HEK293 (cell line): ENCODE measurements around the gene CALCOCO1.

Source experiments
- CTCF ChIA-PET: fragments of 350-600 bp; formaldehyde crosslinking; extraction: SDS; loops from one replicate; lab custom pipeline; 2021; ENCODE audit warnings: antibody characterized with exemption; lab: Yijun Ruan, JAX
- POLR2A ChIA-PET: fragments of 300-600 bp; formaldehyde crosslinking; extraction: SDS; loops from one replicate; lab custom pipeline; 2020; ENCODE audit warnings: antibody characterized with exemption, inconsistent platforms; lab: Yijun Ruan, JAX
- H3K27ac ChIP-seq: fragments of 200-500 bp; sonication (Bioruptor generic); 2 replicates; pipeline ENCODE4 v1.5.1; 2014; ENCODE audit warnings: low read depth, low read length, control low read depth, inconsistent platforms; ENCODE audit errors: extremely low read depth
- H3K36me3 ChIP-seq, 2 experiments: fragments of 200-500 bp in 1 of 2; sonication (Bioruptor generic) in 1 of 2; 1 replicate in 1 of 2; 2 replicates in 1 of 2; pipeline ENCODE4 v1.5.1; 2014 to 2017; ENCODE audit warnings: inconsistent platforms in 2 of 2, low read length in 2 of 2; ENCODE audit not compliant: control insufficient read depth in 2 of 2, insufficient read depth in 1 of 2
- H3K4me1 ChIP-seq: fragments of 200-500 bp; sonication (Bioruptor generic); 2 replicates; pipeline ENCODE4 v1.5.1; 2014; ENCODE audit warnings: mild to moderate bottlenecking, low read length, inconsistent platforms; ENCODE audit not compliant: control insufficient read depth, insufficient read depth
- H3K4me3 ChIP-seq: 2 replicates; pipeline ENCODE4 v1.5.1; 2011; ENCODE audit warnings: low read depth, mild to moderate bottlenecking, control low read depth, low read length, moderate library complexity
- H3K9me3 ChIP-seq: fragments of 200-500 bp; sonication (Bioruptor generic); 2 replicates; pipeline ENCODE4 v1.5.1; 2014; ENCODE audit warnings: low read depth, low read length, inconsistent platforms; ENCODE audit not compliant: control insufficient read depth, insufficient read depth
- GLIS1 ChIP-seq: fragments of 450-650 bp; formaldehyde crosslinking; IDR thresholded peaks from 2 replicates; pipeline ENCODE4 v1.5.1; 2016; ENCODE audit warnings: missing biosample characterization, missing genetic modification characterization
- IKZF3 ChIP-seq: fragments of 450-650 bp; IDR thresholded peaks from 2 replicates; pipeline ENCODE4 v1.5.0; 2018; ENCODE audit warnings: missing biosample characterization, mild to moderate bottlenecking, missing genetic modification characterization, moderate library complexity
- MYNN ChIP-seq: fragments of 450-650 bp; formaldehyde crosslinking; IDR thresholded peaks from 2 replicates; pipeline ENCODE4 v1.5.1; 2016; ENCODE audit warnings: missing biosample characterization, missing genetic modification characterization, borderline replicate concordance
- OVOL3 ChIP-seq: fragments of 450-650 bp; formaldehyde crosslinking; IDR thresholded peaks from 2 replicates; pipeline ENCODE4 v1.5.1; 2016; ENCODE audit warnings: missing biosample characterization, missing genetic modification characterization
- SALL2 ChIP-seq: fragments of 450-650 bp; formaldehyde crosslinking; IDR thresholded peaks from 2 replicates; pipeline ENCODE4 v1.5.0; 2017; ENCODE audit warnings: missing biosample characterization, mild to moderate bottlenecking, missing genetic modification characterization, borderline replicate concordance
- SETDB1 ChIP-seq: IDR thresholded peaks from one replicate; pipeline ENCODE4 v1.6.1; 2017; ENCODE audit warnings: mild to moderate bottlenecking, low read length, moderate library complexity, mixed read lengths; ENCODE audit not compliant: insufficient read length
- TRIM28 ChIP-seq: IDR thresholded peaks from 2 replicates; pipeline ENCODE4 v1.6.1; 2011; ENCODE audit warnings: low read length, control low read depth, borderline replicate concordance
- YY1 ChIP-seq: fragments of 450-650 bp; formaldehyde crosslinking; IDR thresholded peaks from 2 replicates; pipeline ENCODE4 v1.5.1; 2018; ENCODE audit warnings: missing biosample characterization, missing genetic modification characterization
- ZBTB10 ChIP-seq: fragments of 450-650 bp; formaldehyde crosslinking; IDR thresholded peaks from 2 replicates; pipeline ENCODE4 v1.5.1; 2016; ENCODE audit warnings: missing biosample characterization, missing genetic modification characterization
- ZEB2 ChIP-seq: fragments of 450-650 bp; formaldehyde crosslinking; IDR thresholded peaks from 2 replicates; pipeline ENCODE4 v1.5.1; 2016; ENCODE audit warnings: missing biosample characterization, missing genetic modification characterization
- ZFHX2 ChIP-seq: fragments of 450-650 bp; formaldehyde crosslinking; conservative IDR thresholded peaks from 2 replicates; pipeline ENCODE4 v1.5.1; 2016; ENCODE audit warnings: missing biosample characterization, missing genetic modification characterization
- ZFP69B ChIP-seq: fragments of 450-650 bp; formaldehyde crosslinking; IDR thresholded peaks from 2 replicates; pipeline ENCODE4 v1.5.1; 2016; ENCODE audit warnings: missing biosample characterization, missing genetic modification characterization
- ZNF133 ChIP-seq: fragments of 450-650 bp; formaldehyde crosslinking; IDR thresholded peaks from 2 replicates; pipeline ENCODE4 v1.5.1; 2016; ENCODE audit warnings: missing biosample characterization, missing genetic modification characterization
- ZNF16 ChIP-seq: fragments of 450-650 bp; formaldehyde crosslinking; IDR thresholded peaks from 2 replicates; pipeline ENCODE4 v1.5.1; 2016; ENCODE audit warnings: low read depth, missing biosample characterization, missing genetic modification characterization
- ZNF175 ChIP-seq: fragments of 450-650 bp; formaldehyde crosslinking; IDR thresholded peaks from 2 replicates; pipeline ENCODE4 v1.5.1; 2016; ENCODE audit warnings: missing biosample characterization, missing genetic modification characterization
- ZNF274 ChIP-seq, 2 experiments: fragments of 200-500 bp in 1 of 2; fragments of 450-650 bp in 1 of 2; sonication (Bioruptor generic) in 1 of 2; formaldehyde crosslinking in 1 of 2; IDR thresholded peaks; 2 replicates each; pipeline versions ENCODE4 v1.5.1 to v1.6.1; 2014 to 2016; ENCODE audit warnings: borderline replicate concordance in 1 of 2, inconsistent platforms in 1 of 2, low read length in 1 of 2, missing biosample characterization in 1 of 2, missing genetic modification characterization in 1 of 2
- ZNF280C ChIP-seq: fragments of 450-650 bp; formaldehyde crosslinking; IDR thresholded peaks from 2 replicates; pipeline ENCODE4 v1.5.1; 2016; ENCODE audit warnings: missing biosample characterization, missing genetic modification characterization
- ZNF335 ChIP-seq: fragments of 450-650 bp; formaldehyde crosslinking; conservative IDR thresholded peaks from 2 replicates; pipeline ENCODE4 v1.5.1; 2016; ENCODE audit warnings: missing biosample characterization, missing genetic modification characterization
- ZNF354C ChIP-seq: fragments of 450-650 bp; formaldehyde crosslinking; IDR thresholded peaks from 2 replicates; pipeline ENCODE4 v1.5.1; 2016; ENCODE audit warnings: missing biosample characterization, missing genetic modification characterization, low read depth, borderline replicate concordance
- ZNF398 ChIP-seq: fragments of 450-650 bp; formaldehyde crosslinking; IDR thresholded peaks from 2 replicates; pipeline ENCODE4 v1.5.1; 2017; ENCODE audit warnings: missing biosample characterization, missing genetic modification characterization
- ZNF48 ChIP-seq: fragments of 450-650 bp; formaldehyde crosslinking; IDR thresholded peaks from 2 replicates; pipeline ENCODE4 v1.5.1; 2016; ENCODE audit warnings: missing biosample characterization, missing genetic modification characterization
- ZNF561 ChIP-seq: fragments of 450-650 bp; IDR thresholded peaks from 2 replicates; pipeline ENCODE4 v1.5.1; 2018; ENCODE audit warnings: missing biosample characterization, missing genetic modification characterization, borderline replicate concordance
- ZNF571 ChIP-seq: fragments of 450-650 bp; formaldehyde crosslinking; IDR thresholded peaks from 2 replicates; pipeline ENCODE4 v1.5.0; 2017; ENCODE audit warnings: missing biosample characterization, missing genetic modification characterization
- ZNF580 ChIP-seq: fragments of 450-650 bp; formaldehyde crosslinking; IDR thresholded peaks from 2 replicates; pipeline ENCODE4 v1.5.1; 2016; ENCODE audit warnings: missing biosample characterization, missing genetic modification characterization
- ZNF645 ChIP-seq: fragments of 450-650 bp; formaldehyde crosslinking; IDR thresholded peaks from 2 replicates; pipeline ENCODE4; 2016; ENCODE audit warnings: missing biosample characterization, missing genetic modification characterization
- ZNF658 ChIP-seq: fragments of 450-650 bp; formaldehyde crosslinking; IDR thresholded peaks from 2 replicates; pipeline ENCODE4; 2016; ENCODE audit warnings: missing biosample characterization, missing genetic modification characterization
- ZNF660 ChIP-seq: fragments of 450-650 bp; IDR thresholded peaks from 2 replicates; pipeline ENCODE4 v1.5.1; 2018; ENCODE audit warnings: missing biosample characterization, mild to moderate bottlenecking, missing genetic modification characterization
- ZNF692 ChIP-seq: fragments of 450-650 bp; formaldehyde crosslinking; IDR thresholded peaks from 2 replicates; pipeline ENCODE4 v1.5.1; 2016; ENCODE audit warnings: missing biosample characterization, missing genetic modification characterization
- ZNF791 ChIP-seq: fragments of 450-650 bp; formaldehyde crosslinking; IDR thresholded peaks from 2 replicates; pipeline ENCODE4 v1.5.1; 2016; ENCODE audit warnings: missing biosample characterization, missing genetic modification characterization

The CALCOCO1 gene

GRCh38 chr12:53709671-53710070 is 17.6 kb downstream of the CALCOCO1 start:
- no peak overlapping the region; the same call in 1 of the 2 replicates for H3K27ac ChIP-seq
- ChIA-PET CTCF (interaction anchor here (0.5 to 29.1 kb wide), 5 partner anchors 8 to 652 kb away, joined by 3 to 915 read pairs (median 8); no protein-coding TSS in a partner anchor), POLR2A (no interaction called here)
- H3K4me3 ChIP-seq: no peak overlapping the region
- peaks cover 14% of the 10 kb centered on the region for H3K4me1 ChIP-seq
- no peaks in the 10 kb centered on the region for H3K9me3 ChIP-seq
- peaks cover 0 to 25% of the 10 kb centered on the region in 2 experiments; a peak in 2 of 3 replicates for H3K36me3 ChIP-seq
- TF ChIP-seq ZNF561 (tag by site-specific recombination) (0 out of 2 replicates have a peak, but pooled peaks have one; percentile 29), YY1 (tag by site-specific recombination) (no peak), ZNF398 (tag by site-specific recombination) (peak; percentile 89), ZNF48 (tag by site-specific recombination) (no peak), OVOL3 (tag by site-specific recombination) (no peak), ZNF580 (tag by site-specific recombination) (no peak), ZFHX2 (tag by site-specific recombination) (peak; percentile 16; the same call in 1 of the 2 replicates), ZNF645 (tag by site-specific recombination) (no peak), MYNN (no peak), ZNF571 (tag by site-specific recombination) (no peak), GLIS1 (tag by site-specific recombination) (peak; percentile 55), ZEB2 (tag by site-specific recombination) (no peak), ZNF791 (tag by site-specific recombination) (no peak), SETDB1 (no peak), ZNF354C (tag by site-specific recombination) (no peak), ZBTB10 (no peak), ZNF335 (tag by site-specific recombination) (no peak), ZNF280C (tag by site-specific recombination) (no peak), ZNF16 (tag by site-specific recombination) (no peak), ZFP69B (tag by site-specific recombination) (peak; percentile 49; the same call in 1 of the 2 replicates), ZNF175 (tag by site-specific recombination) (no peak), ZNF133 (no peak), TRIM28 (no peak), ZNF660 (0 out of 2 replicates have a peak, but pooled peaks have one; percentile 21), ZNF692 (tag by site-specific recombination) (peak; percentile 54; the same call in 1 of the 2 replicates), IKZF3 (peak; percentile 45; the same call in 1 of the 2 replicates), SALL2 (no peak), ZNF658 (tag by site-specific recombination) (no peak), ZNF274 (IDR thresholded peaks at IDR 0.05; ENCODE audit: low read length) (no peak), ZNF274 (tag by site-specific recombination; IDR thresholded peaks at IDR 0.05; ENCODE audit: borderline replicate concordance) (no peak)
